SK-N-SH (cell line): Measurements from ENCODE around the gene SUGP2. TPM values are rescaled to one million over a fixed set of nuclear protein-coding genes. Genes with fewer than 3 reads are reported as not detected.

Source experiments
- CTCF ChIA-PET: fragments of 300-600, 350-600 bp; formaldehyde crosslinking; extraction: SDS; loops from one replicate; lab custom pipeline; 2021; lab: Yijun Ruan, JAX
- POLR2A ChIA-PET: fragments of 350-600 bp; sonication (Branson Sonifier 250); formaldehyde crosslinking; extraction: SDS; loops from one replicate; lab custom pipeline; 2020; ENCODE audit warnings: antibody characterized with exemption, inconsistent platforms; lab: Yijun Ruan, JAX
- DNase-seq: peaks from one replicate; pipeline ENCODE4 v3.0.0; 2012
- H2AFZ ChIP-seq: fragments of 200-600 bp; sonication (generic); 2 replicates; pipeline ENCODE4 v1.8.1; 2016; ENCODE audit warnings: antibody characterized with exemption, mild to moderate bottlenecking, low read depth
- H3F3A ChIP-seq: fragments of 200-600 bp; sonication (generic); replicated peaks from 2 replicates; pipeline ENCODE3; 2016; ENCODE audit warnings: antibody characterized with exemption, mild to moderate bottlenecking; ENCODE audit not compliant: insufficient read depth
- H3K27ac ChIP-seq, 2 experiments: fragments of 200-500 bp in 1 of 2; fragments of 200-600 bp in 1 of 2; sonication (Bioruptor generic) in 1 of 2; sonication (generic), shearing (Covaris generic) in 1 of 2; 2 replicates each; pipeline versions ENCODE4 v1.5.1 to v1.6.1; 2014 to 2016; ENCODE audit warnings: low read depth in 2 of 2, inconsistent platforms in 1 of 2, low read length in 1 of 2, mild to moderate bottlenecking in 1 of 2, mixed read lengths in 1 of 2
- H3K27me3 ChIP-seq: fragments of 200-600 bp; sonication (generic), shearing (Covaris generic); 2 replicates; pipeline ENCODE4 v1.6.1; 2016; ENCODE audit warnings: mixed run types; ENCODE audit not compliant: insufficient read depth
- H3K36me3 ChIP-seq, 2 experiments: fragments of 200-500 bp in 1 of 2; fragments of 200-600 bp in 1 of 2; sonication (Bioruptor generic) in 1 of 2; sonication (generic) in 1 of 2; replicated peaks in 1 of 2; 2 replicates each; pipeline versions ENCODE3 to v1.5.1; 2014 to 2016; ENCODE audit warnings: low read length in 1 of 2, mild to moderate bottlenecking in 1 of 2; ENCODE audit not compliant: insufficient read depth in 2 of 2, control insufficient read depth in 1 of 2
- H3K4me1 ChIP-seq, 2 experiments: fragments of 200-500 bp in 1 of 2; fragments of 200-600 bp in 1 of 2; sonication (Bioruptor generic) in 1 of 2; sonication (generic), shearing (Covaris generic) in 1 of 2; 2 replicates each; pipeline versions ENCODE4 v1.5.1 to v1.6.1; 2014 to 2016; ENCODE audit warnings: low read depth in 1 of 2, low read length in 1 of 2, mixed run types in 1 of 2; ENCODE audit not compliant: insufficient read depth in 2 of 2, control insufficient read depth in 1 of 2
- H3K4me2 ChIP-seq: fragments of 200-600 bp; sonication (generic), shearing (Covaris generic); 2 replicates; pipeline ENCODE4 v1.6.1; 2017; ENCODE audit warnings: mixed run types
- H3K4me3 ChIP-seq, 2 experiments: fragments of 200-500 bp in 1 of 2; fragments of 200-600 bp in 1 of 2; sonication (Bioruptor generic) in 1 of 2; sonication (generic), shearing (Covaris generic) in 1 of 2; 2 replicates each; pipeline versions ENCODE4 v1.5.1 to v1.8.1; 2014 to 2016; ENCODE audit warnings: low read depth in 2 of 2, inconsistent platforms in 1 of 2, low read length in 1 of 2, mild to moderate bottlenecking in 1 of 2, mixed read lengths in 1 of 2, moderate library complexity in 1 of 2
- H3K79me2 ChIP-seq: fragments of 200-600 bp; sonication (generic); 2 replicates; pipeline ENCODE4 v1.8.1; 2017; ENCODE audit warnings: mild to moderate bottlenecking; ENCODE audit not compliant: insufficient read depth
- H3K9ac ChIP-seq: fragments of 200-600 bp; sonication (generic); 2 replicates; pipeline ENCODE4 v1.6.1; 2017; ENCODE audit warnings: mixed run types
- H3K9me2 ChIP-seq: fragments of 200-600 bp; sonication (generic); 2 replicates; pipeline ENCODE4 v1.6.1; 2017; ENCODE audit warnings: mixed run types
- H3K9me3 ChIP-seq: fragments of 200-600 bp; sonication (generic); 2 replicates; pipeline ENCODE4 v1.6.1; 2017; ENCODE audit warnings: mixed run types, mild to moderate bottlenecking, moderate library complexity
- H4K20me1 ChIP-seq: fragments of 200-600 bp; sonication (generic); 2 replicates; pipeline ENCODE4 v1.6.1; 2017; ENCODE audit warnings: mild to moderate bottlenecking, mixed run types; ENCODE audit not compliant: insufficient read depth
- CTCF ChIP-seq: fragments of 200-600 bp; sonication (generic); IDR thresholded peaks from 2 replicates; pipeline ENCODE4 v1.6.1; 2017; ENCODE audit warnings: antibody characterized with exemption, mild to moderate bottlenecking, moderate library complexity
- ELF1 ChIP-seq: IDR thresholded peaks from 2 replicates; pipeline ENCODE4 v1.4.0; 2012
- EZH2phosphoT487 ChIP-seq: fragments of 200-600 bp; sonication (generic); IDR thresholded peaks from 2 replicates; pipeline ENCODE4 v1.6.1; 2017; ENCODE audit warnings: low read depth, mixed run types, mild to moderate bottlenecking, antibody characterized with exemption, moderate library complexity, borderline replicate concordance
- FOSL2 ChIP-seq: IDR thresholded peaks from 2 replicates; pipeline ENCODE4 v1.4.0; 2012; ENCODE audit warnings: low read depth, mild to moderate bottlenecking, moderate library complexity, borderline replicate concordance
- FOXM1 ChIP-seq: IDR thresholded peaks from 2 replicates; pipeline ENCODE4 v1.4.0; 2012; ENCODE audit warnings: low read depth, mild to moderate bottlenecking
- MEF2A ChIP-seq: IDR thresholded peaks from 2 replicates; pipeline ENCODE4 v1.4.0; 2012; ENCODE audit warnings: low read depth, borderline replicate concordance
- RAD21 ChIP-seq: IDR thresholded peaks from 2 replicates; pipeline ENCODE4 v1.6.1; 2012; ENCODE audit warnings: mild to moderate bottlenecking, low read length
- RCOR1 ChIP-seq: fragments of 150-350 bp; IDR thresholded peaks from 2 replicates; pipeline ENCODE4 v1.6.1; 2017; ENCODE audit warnings: antibody characterized with exemption, low read length
- REST ChIP-seq: IDR thresholded peaks from 2 replicates; pipeline ENCODE4 v1.6.1; 2012; ENCODE audit warnings: mild to moderate bottlenecking, low read depth, low read length, moderate library complexity
- RXRA ChIP-seq: IDR thresholded peaks from 2 replicates; pipeline ENCODE4 v1.4.0; 2012; ENCODE audit warnings: low read depth, mild to moderate bottlenecking, borderline replicate concordance
- SIN3A ChIP-seq: IDR thresholded peaks from 2 replicates; pipeline ENCODE4 v1.6.1; 2012; ENCODE audit warnings: low read depth, mild to moderate bottlenecking, low read length, moderate library complexity, borderline replicate concordance
- SMC3 ChIP-seq: IDR thresholded peaks from 2 replicates; pipeline ENCODE4 v1.6.1; 2012; ENCODE audit warnings: low read depth, low read length, improper control_type of control experiment
- TEAD4 ChIP-seq: IDR thresholded peaks from 2 replicates; pipeline ENCODE4 v1.4.0; 2012; ENCODE audit warnings: mild to moderate bottlenecking, borderline replicate concordance; ENCODE audit not compliant: insufficient read depth
- WGBS: methylation state at CpG from one replicate; pipeline ENCODE4 v1.1.6; 2017; ENCODE audit warnings: low lambda C conversion rate; 5-methylcytosine and 5-hydroxymethylcytosine counted together
- polyA plus RNA-seq, 3 experiments: library from polyadenylated mRNA; depleted of rRNA; stranded (reverse); fragments of >200 nt; gene quantifications; 2 replicates each; pipeline ENCODE4 v1.2.3, GENCODE V29; 2012
- TF ChIP-seq, protein P1 (sequence below): IDR thresholded peaks from 2 replicates; pipeline ENCODE4 v1.4.0; 2012; ENCODE audit warnings: low read depth, borderline replicate concordance
- TF ChIP-seq, protein P2 (sequence below): fragments of 150-350 bp; IDR thresholded peaks from 2 replicates; pipeline ENCODE4 v1.6.1; 2016; ENCODE audit warnings: mild to moderate bottlenecking, low read depth, low read length

The SUGP2 gene
- polyA plus RNA-seq, 1 of the 3 experiments (the other 2 are of a cell fraction) = 56.3 TPM

DNA sequence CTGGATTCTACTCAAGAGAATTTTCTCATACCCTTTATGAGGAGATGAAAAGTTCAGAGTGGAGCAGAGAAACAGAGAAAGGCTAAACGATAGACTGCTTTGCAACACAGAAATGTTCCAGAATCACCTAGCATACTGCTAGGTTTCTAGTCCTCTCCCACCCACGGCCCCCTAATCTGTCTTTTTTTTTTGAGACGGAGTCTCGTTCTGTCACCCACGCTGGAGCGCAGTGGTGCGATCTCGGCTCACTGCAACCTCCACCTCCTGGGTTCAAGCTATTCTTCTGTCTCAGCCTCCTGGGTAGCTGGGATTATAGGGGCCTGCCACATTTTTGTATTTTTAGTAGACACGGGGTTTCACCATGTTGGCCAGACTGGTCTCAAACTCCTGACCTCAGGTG lies 4.8 kb downstream of the SUGP2 start:
- CTCF ChIA-PET = no interaction called here
- DNase-seq = no peak
- TF ChIP-seq RCOR1 (no peak), MEF2A (no peak), ELF1 (no peak), RAD21 (no peak), RXRA (no peak), CTCF (no peak), FOXM1 (no peak), SMC3 (no peak), FOSL2 (no peak), TEAD4 (no peak), EZH2phosphoT487 (no peak), SIN3A (no peak), REST (no peak)
- TF ChIP-seq, protein P1, sequence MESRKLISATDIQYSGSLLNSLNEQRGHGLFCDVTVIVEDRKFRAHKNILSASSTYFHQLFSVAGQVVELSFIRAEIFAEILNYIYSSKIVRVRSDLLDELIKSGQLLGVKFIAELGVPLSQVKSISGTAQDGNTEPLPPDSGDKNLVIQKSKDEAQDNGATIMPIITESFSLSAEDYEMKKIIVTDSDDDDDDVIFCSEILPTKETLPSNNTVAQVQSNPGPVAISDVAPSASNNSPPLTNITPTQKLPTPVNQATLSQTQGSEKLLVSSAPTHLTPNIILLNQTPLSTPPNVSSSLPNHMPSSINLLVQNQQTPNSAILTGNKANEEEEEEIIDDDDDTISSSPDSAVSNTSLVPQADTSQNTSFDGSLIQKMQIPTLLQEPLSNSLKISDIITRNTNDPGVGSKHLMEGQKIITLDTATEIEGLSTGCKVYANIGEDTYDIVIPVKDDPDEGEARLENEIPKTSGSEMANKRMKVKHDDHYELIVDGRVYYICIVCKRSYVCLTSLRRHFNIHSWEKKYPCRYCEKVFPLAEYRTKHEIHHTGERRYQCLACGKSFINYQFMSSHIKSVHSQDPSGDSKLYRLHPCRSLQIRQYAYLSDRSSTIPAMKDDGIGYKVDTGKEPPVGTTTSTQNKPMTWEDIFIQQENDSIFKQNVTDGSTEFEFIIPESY = no peak
- TF ChIP-seq, protein P2, sequence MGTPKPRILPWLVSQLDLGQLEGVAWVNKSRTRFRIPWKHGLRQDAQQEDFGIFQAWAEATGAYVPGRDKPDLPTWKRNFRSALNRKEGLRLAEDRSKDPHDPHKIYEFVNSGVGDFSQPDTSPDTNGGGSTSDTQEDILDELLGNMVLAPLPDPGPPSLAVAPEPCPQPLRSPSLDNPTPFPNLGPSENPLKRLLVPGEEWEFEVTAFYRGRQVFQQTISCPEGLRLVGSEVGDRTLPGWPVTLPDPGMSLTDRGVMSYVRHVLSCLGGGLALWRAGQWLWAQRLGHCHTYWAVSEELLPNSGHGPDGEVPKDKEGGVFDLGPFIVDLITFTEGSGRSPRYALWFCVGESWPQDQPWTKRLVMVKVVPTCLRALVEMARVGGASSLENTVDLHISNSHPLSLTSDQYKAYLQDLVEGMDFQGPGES = no peak
- H3K4me2 ChIP-seq = no peak overlapping the region
- POLR2A ChIA-PET = no interaction called here
- no peak overlapping the region for H3K4me3 ChIP-seq
- H2AFZ ChIP-seq = no peak overlapping the region
- H3K27ac ChIP-seq = no peak overlapping the region
- no peaks in the 10 kb centered on the region for H3K9me3 ChIP-seq
- 94% methylated on average over 9 of the region's 9 CpGs for WGBS
- H3K36me3 ChIP-seq = peaks cover 41 to 57% of the 10 kb centered on the region in 2 experiments
- H3K27me3 ChIP-seq = no peaks in the 10 kb centered on the region
- peaks cover 4 to 6% of the 10 kb centered on the region in 2 experiments; a peak in 1 of 4 replicates for H3K4me1 ChIP-seq
- H3K79me2 ChIP-seq = peaks cover 96% of the 10 kb centered on the region
- no peak overlapping the region for H3K9ac ChIP-seq
- no peaks in the 10 kb centered on the region for H3K9me2 ChIP-seq
- H3F3A ChIP-seq = peaks cover 2% of the 10 kb centered on the region
- H4K20me1 ChIP-seq = peaks cover 19% of the 10 kb centered on the region
